Body of pancreas (tissue), 4 donors: ENCODE data around the gene LIPC.

ENCODE experiments used
- CTCF ChIP-seq, 7 experiments: fragments of 450-650 bp in 4 of 7; fragments of 200-600 bp in 3 of 7; sonication (generic) in 3 of 7; IDR thresholded peaks; one replicate each; pipeline ENCODE4 v1.5.1; 2016 to 2019; ENCODE audit warnings: antibody characterized with exemption in 7 of 7
- POLR2A ChIP-seq, 3 donors: fragments of 450-650 bp; IDR thresholded peaks; one replicate each; pipeline ENCODE4 v1.6.1; 2016; ENCODE audit warnings: antibody characterized with exemption in 3 of 3, mild to moderate bottlenecking in 2 of 3

GRCh38 chr15:58460872-58461271 is 29.1 kb downstream of the LIPC start:
- no peak for TF ChIP-seq CTCF (IDR thresholded peaks at IDR 0.05)
- no peak for TF ChIP-seq POLR2A (IDR thresholded peaks at IDR 0.05)
